HG03135 (cell line): ENCODE data around the gene POC1B.

Experiments used
- ATAC-seq: cut with Tn5 transposase; IDR thresholded peaks from one replicate; pipeline ENCODE4 v1.9.1; 2021; ENCODE audit warnings: mild to moderate bottlenecking, moderate library complexity; ENCODE audit not compliant: unreplicated experiment

Gene POC1B

GRCh38 chr12:89390802-89391673, 134.8 kb downstream of the POC1B start:
- no peak for ATAC-seq

GRCh38 chr12:89389755-89390661, 135.8 kb downstream of the POC1B start:
- no peak for ATAC-seq

GRCh38 chr12:89386138-89386537, 139.7 kb downstream of the POC1B start:
- no peak for ATAC-seq

GRCh38 chr12:89384807-89385206, 141.0 kb downstream of the POC1B start:
- no peak for ATAC-seq

GRCh38 chr12:89384050-89384758, 141.6 kb downstream of the POC1B start:
- ATAC-seq: no peak

GRCh38 chr12:89383235-89384049, 142.4 kb downstream of the POC1B start:
- ATAC-seq: no peak

GRCh38 chr12:89382328-89382727, 143.5 kb downstream of the POC1B start:
- no peak for ATAC-seq

GRCh38 chr12:89379839-89380467, 145.9 kb downstream of the POC1B start:
- no peak for ATAC-seq

- ATAC-seq: no peak
Measured at GRCh38 chr12:89379148-89379838, 146.6 kb downstream of the POC1B start.

GRCh38 chr12:89376844-89377243, 149.0 kb downstream of the POC1B start:
- ATAC-seq: no peak

GRCh38 chr12:89376202-89376529, 149.7 kb downstream of the POC1B start:
- ATAC-seq: no peak

GRCh38 chr12:89373763-89374572, 151.9 kb downstream of the POC1B start:
- no peak for ATAC-seq

- ATAC-seq: no peak
Measured at GRCh38 chr12:89372584-89373370, 153.1 kb downstream of the POC1B start.

GRCh38 chr12:89370850-89371249, 155.0 kb downstream of the POC1B start:
- no peak for ATAC-seq

GRCh38 chr12:89370421-89370831, 155.4 kb downstream of the POC1B start:
- ATAC-seq: no peak
